DMS153 (cell line): ENCODE results near the gene COX5A.
"Not testable (repeated sequence)": the region's sequence is repeated elsewhere in the genome, so short reads cannot be mapped to it uniquely, and the experiment has no call there.

ENCODE experiments used
- DNase-seq: peaks from one replicate; lab custom pipeline; 2025; lab: John Stamatoyannopoulos, UW

Gene COX5A

DNA sequence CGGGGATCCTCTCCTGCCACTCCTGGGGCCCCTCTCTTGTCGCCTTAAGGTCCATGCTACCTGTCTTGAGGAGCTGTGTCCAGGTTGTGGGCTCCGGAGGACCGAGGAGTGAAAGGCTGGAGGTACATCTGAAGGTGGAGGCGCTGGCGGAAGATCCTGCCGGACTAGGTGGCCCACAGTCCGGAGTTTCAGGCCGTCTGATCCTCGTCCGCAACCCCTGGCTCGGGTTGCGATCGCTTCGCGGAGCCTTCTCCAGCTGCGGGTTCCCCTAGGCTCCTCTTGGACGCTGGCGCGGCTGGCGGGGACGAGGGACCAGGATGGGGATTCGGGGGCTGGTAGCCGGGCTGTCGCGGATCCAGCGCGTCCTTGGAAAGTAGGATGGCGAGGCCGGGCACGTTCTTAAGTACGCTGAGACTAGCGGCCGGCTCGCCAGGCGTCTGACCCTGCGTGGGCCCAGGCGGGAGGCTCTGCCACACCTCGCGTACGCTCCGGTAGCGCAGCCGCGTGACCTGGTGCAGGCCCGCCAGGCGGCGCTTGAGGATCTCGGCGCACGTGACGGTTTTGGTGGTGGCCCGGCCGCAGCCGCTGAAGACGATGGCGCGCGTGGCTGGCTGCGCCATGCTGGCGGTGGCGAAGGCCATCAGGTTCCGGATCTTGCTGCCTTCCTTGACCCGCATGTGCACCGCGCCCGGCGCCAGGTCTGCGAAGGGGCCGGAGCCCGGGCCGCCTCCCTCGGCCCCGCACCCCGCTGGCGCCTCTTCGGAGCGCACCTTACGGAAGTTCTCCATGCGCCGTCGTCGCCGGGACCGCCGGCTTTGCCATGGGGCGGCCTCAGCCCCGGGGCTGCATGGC lies 18.1 kb upstream of the COX5A start:
- DNase-seq: no peak

GRCh38 chr15:74955017-74955416 lies 17.1 kb upstream of the COX5A start:
- DNase-seq: no peak

DNA sequence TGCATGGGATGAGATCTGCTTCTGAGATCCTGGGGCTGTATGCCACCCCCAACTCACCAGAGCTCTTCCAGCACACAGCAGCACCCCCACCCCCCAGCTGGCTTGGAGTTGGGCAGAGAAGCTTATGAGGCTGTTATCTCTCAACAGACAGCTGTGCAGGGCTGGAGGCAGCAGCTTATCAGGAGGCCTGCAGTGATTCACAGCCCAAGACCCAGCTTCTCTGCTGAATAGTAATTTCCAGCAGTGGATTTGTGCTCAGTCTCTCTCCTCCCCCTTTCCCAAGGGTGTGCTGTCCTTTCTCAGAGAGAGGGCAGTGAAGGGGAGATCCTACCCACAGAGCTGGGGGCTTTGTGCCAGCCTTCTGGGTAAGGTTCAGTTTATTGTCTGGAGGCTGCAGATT lies 16.6 kb upstream of the COX5A start:
- DNase-seq: no peak

- DNase-seq: no peak
These were observed 13.1 kb upstream of the COX5A start for GRCh38 chr15:74951006-74951405.

DNA sequence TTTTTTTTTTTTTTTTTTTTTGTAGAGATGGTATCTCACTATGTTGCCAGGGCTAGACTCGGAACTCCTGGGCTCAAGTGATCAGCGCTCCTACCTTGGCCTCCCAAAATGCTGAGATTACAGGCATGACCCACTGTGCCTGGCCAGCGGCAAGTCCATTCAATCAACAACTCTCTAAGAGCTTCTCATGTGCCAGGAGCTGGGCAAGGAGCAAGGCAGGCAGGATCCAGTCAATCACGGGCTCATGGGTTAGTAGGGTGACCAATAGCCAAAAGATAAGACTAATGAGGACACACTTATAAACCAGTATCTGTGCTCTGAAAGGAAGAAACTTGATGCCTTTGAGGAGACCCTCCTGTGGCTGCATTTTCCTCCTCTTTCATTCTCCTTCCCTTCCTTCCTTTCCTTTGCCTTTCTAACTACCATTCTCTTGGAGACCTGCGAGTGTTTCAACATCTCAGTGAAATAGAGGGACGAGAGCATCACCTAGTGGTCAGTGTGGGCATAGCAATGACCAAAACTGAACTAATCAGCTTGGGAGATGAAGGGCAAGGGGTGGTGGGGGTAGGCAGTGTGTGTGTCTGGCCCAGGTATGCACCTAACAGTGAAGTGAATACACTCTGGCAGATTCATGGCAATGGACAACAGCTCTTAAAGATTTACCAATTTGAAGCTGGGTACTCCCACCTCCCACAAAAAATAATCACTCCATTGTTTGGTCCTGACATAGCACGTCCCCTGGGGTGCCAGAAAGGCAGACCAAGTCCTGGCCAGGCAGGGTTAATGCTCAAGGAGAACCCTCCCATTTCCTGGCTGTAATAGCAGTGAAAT lies 12.4 kb upstream of the COX5A start:
- DNase-seq: peak; percentile 32

DNA sequence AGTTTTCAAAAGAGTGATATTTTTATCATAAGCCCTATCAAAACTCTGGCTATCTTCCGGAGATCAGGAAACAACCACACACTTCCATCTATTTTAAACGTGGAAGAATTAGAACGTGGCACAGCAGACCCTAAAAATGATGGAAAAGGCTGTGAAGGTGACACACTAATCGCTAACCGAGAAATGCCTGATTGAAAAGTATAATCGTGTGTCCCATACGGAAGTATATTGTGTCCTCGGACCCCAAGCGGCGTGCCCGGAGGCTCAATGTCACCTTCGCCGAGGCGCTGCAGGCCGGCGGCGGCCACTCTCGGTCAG lies 642 bp downstream of the COX5A start:
- DNase-seq: no peak

- DNase-seq: not testable (repeated sequence)
These were observed 2.7 kb downstream of the COX5A start for GRCh38 chr15:74935193-74935592.

- DNase-seq: no peak
These were observed 4.3 kb downstream of the COX5A start for GRCh38 chr15:74933573-74933972.

DNA sequence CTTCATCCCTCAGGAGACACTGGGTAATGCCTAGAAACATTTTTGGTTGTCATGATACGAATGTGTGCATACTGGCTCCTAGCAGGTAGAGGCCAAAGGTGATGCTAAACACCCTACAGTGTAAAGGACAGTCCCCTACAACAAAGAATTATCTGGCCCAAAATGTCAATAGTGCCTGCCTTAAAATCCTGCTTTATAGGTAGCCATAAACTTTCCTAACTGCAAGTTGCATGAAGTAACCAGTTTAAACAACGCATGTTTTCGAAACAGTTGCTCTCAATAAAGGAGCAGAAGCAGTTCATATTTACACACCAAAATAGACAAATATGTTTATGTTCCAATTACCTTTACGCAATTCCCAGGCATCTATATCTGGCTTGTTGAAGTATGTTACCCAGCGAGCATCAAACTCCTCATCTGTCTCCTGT lies 9.1 kb downstream of the COX5A start:
- DNase-seq: no peak

DNA sequence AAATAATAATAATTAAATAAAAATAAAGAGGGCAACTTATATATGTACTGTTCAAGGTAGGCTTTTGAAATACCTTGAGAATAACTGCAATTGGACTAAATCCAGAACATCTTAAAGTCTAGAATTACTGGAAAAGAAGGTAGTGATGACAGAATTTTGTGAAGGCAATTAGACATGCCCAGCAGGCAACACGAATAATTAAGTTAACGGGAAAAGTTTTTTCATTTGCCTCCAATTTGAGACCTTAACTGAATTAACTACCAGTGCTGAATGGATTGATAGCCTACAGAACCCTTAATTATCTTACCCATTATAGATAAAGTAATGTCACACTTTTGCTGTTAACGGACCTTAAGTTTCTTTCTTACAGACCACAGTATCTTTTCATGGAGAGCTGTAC lies 13.3 kb downstream of the COX5A start:
- DNase-seq: no peak

DNA sequence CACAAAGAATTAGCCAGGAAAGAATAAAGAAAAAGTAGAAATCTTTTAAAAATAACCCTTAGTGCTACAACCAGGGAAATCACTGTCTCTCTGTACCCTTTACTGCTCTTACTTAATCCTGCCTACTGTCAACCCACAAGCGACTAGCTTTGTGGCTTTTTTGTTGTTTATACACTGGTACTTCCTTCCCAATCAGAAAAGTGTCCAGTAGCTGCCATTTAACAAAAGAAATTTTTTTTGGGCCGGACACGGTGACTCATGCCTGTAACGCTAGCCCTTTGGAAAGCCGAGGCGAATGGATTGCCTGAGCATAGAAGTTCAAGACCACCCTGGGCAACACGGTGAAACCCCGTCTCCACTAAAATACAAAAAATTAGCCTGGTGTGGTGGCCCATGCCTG lies 17.4 kb downstream of the COX5A start:
- DNase-seq: no peak

- DNase-seq: no peak
These were observed 20.2 kb downstream of the COX5A start for GRCh38 chr15:74917676-74918075.

- not testable (repeated sequence) for DNase-seq
These were observed 24.1 kb downstream of the COX5A start for GRCh38 chr15:74913799-74914198.

GRCh38 chr15:74913041-74913440 lies 24.8 kb downstream of the COX5A start:
- DNase-seq: no peak

- no peak for DNase-seq
These were observed 29.2 kb downstream of the COX5A start for GRCh38 chr15:74908635-74909034.

DNA sequence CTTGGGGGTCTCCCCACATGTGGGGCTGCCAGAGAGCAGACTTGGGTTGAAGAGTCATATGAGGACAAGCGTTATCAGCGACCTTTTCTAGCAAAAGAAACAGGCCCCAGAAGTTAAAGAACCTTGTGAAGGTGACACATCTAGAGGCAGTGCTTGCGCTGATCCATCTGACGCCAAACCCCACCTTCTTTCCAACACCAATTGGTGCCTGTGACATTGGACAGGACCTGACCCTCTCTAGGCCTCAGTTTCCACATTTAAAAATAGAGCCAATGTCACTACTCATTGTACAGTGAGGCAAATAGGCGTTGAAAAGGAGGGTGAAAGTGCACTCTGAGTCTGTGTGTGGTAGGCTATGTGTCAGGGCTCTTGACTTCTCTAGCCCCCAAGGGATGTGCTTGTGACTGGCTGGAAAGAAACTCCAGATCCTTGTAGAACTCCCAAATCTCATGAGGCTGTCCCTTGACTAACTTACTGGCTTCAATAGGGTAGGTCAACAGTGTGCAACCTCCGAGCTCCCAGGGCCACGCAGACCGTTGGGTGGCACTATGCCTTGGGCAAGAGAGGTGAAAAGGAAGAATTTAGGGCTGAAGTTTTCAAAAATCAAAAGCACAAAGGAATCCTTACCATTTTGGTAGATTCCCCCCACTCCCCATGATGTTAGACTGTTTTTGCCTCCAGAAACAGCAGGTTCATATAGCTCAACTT lies 30.6 kb downstream of the COX5A start:
- DNase-seq: no peak

- peak; percentile 2 for DNase-seq
These were observed 31.3 kb downstream of the COX5A start, which contains the start of gene FAM219B for GRCh38 chr15:74906450-74907162. TSS of gene FAM219B (minus strand) at chr15:74906851. CDS start at chr15:74906800, 51 bp downstream.

GRCh38 chr15:74906067-74906449 lies 31.8 kb downstream of the COX5A start:
- no peak for DNase-seq

DNA sequence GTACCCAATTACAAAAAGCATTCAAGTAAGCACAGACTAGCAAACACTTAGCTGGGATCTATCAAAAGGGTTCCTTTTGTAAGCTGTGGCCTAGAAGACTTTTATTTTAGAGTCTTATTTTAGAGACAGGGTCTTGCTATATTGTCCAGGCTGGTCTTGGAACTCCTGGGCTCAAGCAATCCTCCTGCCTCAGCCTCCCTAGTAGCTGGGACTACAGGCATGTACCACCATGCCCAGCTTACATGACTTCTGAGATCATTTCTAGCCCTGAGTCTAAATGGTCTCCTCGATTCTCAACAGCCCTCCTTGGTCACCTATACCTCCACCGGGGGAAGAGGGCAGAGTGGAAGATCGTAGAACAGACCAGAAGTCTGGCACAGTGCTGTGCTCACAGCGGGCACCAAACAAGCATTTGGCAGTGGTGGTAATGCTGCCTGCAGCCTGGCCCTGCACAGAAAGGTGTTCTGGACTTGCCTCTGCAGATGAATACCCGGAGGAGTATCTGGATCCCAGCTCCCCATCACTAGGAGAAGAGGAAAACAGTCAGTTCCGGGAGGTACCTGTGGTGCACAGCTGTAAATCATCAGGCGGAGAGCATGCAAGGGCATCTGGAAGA lies 33.6 kb downstream of the COX5A start:
- DNase-seq: no peak

GRCh38 chr15:74903676-74904075 lies 34.2 kb downstream of the COX5A start:
- no peak for DNase-seq

- no peak for DNase-seq
These were observed 35.4 kb downstream of the COX5A start for GRCh38 chr15:74902295-74903075.
